Subcutaneous abdominal adipose tissue (tissue), 5 donors: ENCODE data around the gene MANSC4.

Experiments
- H3K27ac ChIP-seq: one replicate; pipeline ENCODE4 v1.7.0; 2013; ENCODE audit warnings: low read depth, mild to moderate bottlenecking, inconsistent platforms, low read length, moderate library complexity
- H3K27me3 ChIP-seq, 5 donors: one replicate each; pipeline ENCODE4 v1.7.0; 2013; ENCODE audit warnings: low read length in 5 of 5, inconsistent platforms in 1 of 5; ENCODE audit not compliant: control insufficient read depth in 5 of 5, insufficient read depth in 4 of 5
- H3K36me3 ChIP-seq, 5 donors: one replicate each; pipeline ENCODE4 v1.7.0; 2013; ENCODE audit warnings: low read length in 5 of 5; ENCODE audit not compliant: control insufficient read depth in 5 of 5, insufficient read depth in 5 of 5
- H3K4me1 ChIP-seq, 5 donors: one replicate each; pipeline ENCODE4 v1.7.0; 2013; ENCODE audit warnings: low read length in 5 of 5, mild to moderate bottlenecking in 3 of 5, moderate library complexity in 1 of 5; ENCODE audit not compliant: control insufficient read depth in 5 of 5, insufficient read depth in 5 of 5
- H3K4me3 ChIP-seq, 5 donors: one replicate each; pipeline ENCODE4 v1.7.0; 2013; ENCODE audit warnings: low read length in 5 of 5, low read depth in 1 of 5
- H3K9ac ChIP-seq, 5 donors: one replicate each; pipeline ENCODE4 v1.7.0; 2013; ENCODE audit warnings: low read length in 5 of 5, mild to moderate bottlenecking in 4 of 5, moderate library complexity in 3 of 5
- H3K9me3 ChIP-seq, 5 donors: one replicate each; pipeline ENCODE4 v1.7.0; 2013; ENCODE audit warnings: low read length in 5 of 5; ENCODE audit not compliant: control insufficient read depth in 5 of 5
- donor health status: healthy.
- donor health status: healthy.
- donor health status: healthy.
- donor health status: healthy.
- donor health status: healthy.

Gene MANSC4

GRCh38 chr12:27781680-27782079 is 1.6 kb upstream of the MANSC4 start:
- Histone ChIP-seq H3K27me3 (no peaks in the 10 kb centered on the region), H3K9me3 (no peaks in the 10 kb centered on the region), H3K4me3 (peak overlapping the region in 2 of 5 donors; percentile 82 to 84), H3K27ac (no peak overlapping the region), H3K4me1 (peaks cover 5 to 25% (median 20%) of the 10 kb centered on the region in 5 donors), H3K9ac (no peak overlapping the region), H3K36me3 (no peaks in the 10 kb centered on the region)

- Histone ChIP-seq H3K27ac (no peak overlapping the region), H3K36me3 (no peaks in the 10 kb centered on the region), H3K27me3 (no peaks in the 10 kb centered on the region), H3K9ac (peak overlapping the region; percentile 53 to 88 (median 74)), H3K9me3 (no peaks in the 10 kb centered on the region), H3K4me3 (peak overlapping the region; percentile 77 to 89 (median 84)), H3K4me1 (peaks cover 5 to 25% (median 20%) of the 10 kb centered on the region in 5 donors)
Observed at GRCh38 chr12:27780612-27781408, 774 bp upstream of the MANSC4 start.

- Histone ChIP-seq H3K4me3 (peak overlapping the region; percentile 79 to 89 (median 84)), H3K9me3 (no peaks in the 10 kb centered on the region), H3K9ac (peak overlapping the region in 4 of 5 donors; percentile 33 to 74 (median 54)), H3K27me3 (no peaks in the 10 kb centered on the region), H3K36me3 (no peaks in the 10 kb centered on the region), H3K4me1 (peaks cover 5 to 25% (median 20%) of the 10 kb centered on the region in 5 donors), H3K27ac (peak overlapping the region; percentile 17)
Observed at GRCh38 chr12:27779416-27779919, 568 bp downstream of the MANSC4 start.

GRCh38 chr12:27778206-27778605 is 1.8 kb downstream of the MANSC4 start:
- no peak overlapping the region for H3K27ac ChIP-seq
- H3K4me3 ChIP-seq = no peak overlapping the region
- no peak overlapping the region for H3K9ac ChIP-seq
- no peaks in the 10 kb centered on the region for H3K27me3 ChIP-seq
- H3K9me3 ChIP-seq = no peaks in the 10 kb centered on the region
- no peaks in the 10 kb centered on the region for H3K36me3 ChIP-seq
- H3K4me1 ChIP-seq = peaks cover 5 to 25% (median 20%) of the 10 kb centered on the region in 5 donors

GRCh38 chr12:27777141-27777540 is 2.9 kb downstream of the MANSC4 start:
- Histone ChIP-seq H3K27me3 (no peaks in the 10 kb centered on the region), H3K36me3 (no peaks in the 10 kb centered on the region)

GRCh38 chr12:27772328-27773049 is 7.5 kb downstream of the MANSC4 start:
- Histone ChIP-seq H3K27ac (no peak overlapping the region), H3K4me3 (no peak overlapping the region), H3K9ac (no peak overlapping the region), H3K4me1 (no peaks in the 10 kb centered on the region), H3K36me3 (no peaks in the 10 kb centered on the region), H3K27me3 (no peaks in the 10 kb centered on the region), H3K9me3 (no peaks in the 10 kb centered on the region)

More at GRCh38 chr12:27777141-27777540, 2.9 kb downstream of the MANSC4 start:
- Histone ChIP-seq H3K4me1 (peaks cover 5 to 25% (median 17%) of the 10 kb centered on the region in 5 donors), H3K27ac (no peak overlapping the region), H3K4me3 (no peak overlapping the region), H3K9ac (no peak overlapping the region), H3K9me3 (no peaks in the 10 kb centered on the region)

GRCh38 chr12:27771481-27772327 is 8.3 kb downstream of the MANSC4 start:
- H3K4me1 ChIP-seq = no peaks in the 10 kb centered on the region
- H3K9ac ChIP-seq = no peak overlapping the region
- H3K9me3 ChIP-seq = no peaks in the 10 kb centered on the region
- H3K27ac ChIP-seq = no peak overlapping the region
- no peak overlapping the region for H3K4me3 ChIP-seq
- no peaks in the 10 kb centered on the region for H3K36me3 ChIP-seq
- no peaks in the 10 kb centered on the region for H3K27me3 ChIP-seq

- Histone ChIP-seq H3K27me3 (no peaks in the 10 kb centered on the region), H3K4me1 (no peaks in the 10 kb centered on the region), H3K4me3 (no peak overlapping the region), H3K9ac (no peak overlapping the region), H3K27ac (no peak overlapping the region), H3K36me3 (peaks cover 0 to 6% (median 0%) of the 10 kb centered on the region in 5 donors), H3K9me3 (no peaks in the 10 kb centered on the region)
Observed at GRCh38 chr12:27769142-27769673, 10.8 kb downstream of the MANSC4 start.

GRCh38 chr12:27766587-27766986 is 13.4 kb downstream of the MANSC4 start:
- Histone ChIP-seq H3K4me1 (no peaks in the 10 kb centered on the region), H3K27ac (no peak overlapping the region), H3K36me3 (peaks cover 0 to 6% (median 0%) of the 10 kb centered on the region in 5 donors), H3K27me3 (no peaks in the 10 kb centered on the region), H3K4me3 (no peak overlapping the region), H3K9ac (no peak overlapping the region), H3K9me3 (no peaks in the 10 kb centered on the region)
